Gastroesophageal sphincter (tissue), 4 donors: ENCODE data around the gene KCNMA1. TPM values are rescaled to one million over a fixed set of nuclear protein-coding genes. Genes with fewer than 3 reads are reported as not detected.
"Not testable (repeated sequence)": the region's sequence is repeated elsewhere in the genome, so short reads cannot be mapped to it uniquely, and the experiment has no call there.

Experiments used
- ATAC-seq: fragments of 150-250 bp; one replicate; pipeline ENCODE4 v1.9.1; 2016; ENCODE audit warnings: mild to moderate bottlenecking, moderate library complexity
- H3K27ac ChIP-seq, 4 donors: fragments of 200-600 bp; sonication (generic) in 3 of 4; 1 replicate in 3 of 4; 2 replicates in 1 of 4; pipeline ENCODE4 v1.5.1; 2016 to 2019
- H3K27me3 ChIP-seq: fragments of 200-600 bp; sonication (generic); one replicate; pipeline ENCODE4 v1.5.1; 2019
- H3K36me3 ChIP-seq, 2 donors: fragments of 200-600 bp; sonication (generic); one replicate each; pipeline ENCODE4 v1.5.1; 2019; ENCODE audit warnings: control low read depth in 1 of 2
- H3K4me1 ChIP-seq, 3 donors: fragments of 200-600 bp; sonication (generic); 1 replicate in 2 of 3; 2 replicates in 1 of 3; pipeline ENCODE4 v1.5.1; 2016 to 2019; ENCODE audit warnings: control low read depth in 2 of 3
- H3K4me3 ChIP-seq, 2 donors: fragments of 200-600 bp; sonication (generic); one replicate each; pipeline ENCODE4 v1.5.1; 2019; ENCODE audit warnings: mild to moderate bottlenecking in 1 of 2, moderate library complexity in 1 of 2
- H3K9me3 ChIP-seq, 3 donors: fragments of 200-600 bp; sonication (generic); one replicate each; pipeline ENCODE4 v1.5.1; 2017 to 2019; ENCODE audit warnings: control low read depth in 2 of 3
- EP300 ChIP-seq: sonication (generic); formaldehyde crosslinking; IDR thresholded peaks from one replicate; pipeline ENCODE4 v1.6.1; 2017; ENCODE audit warnings: antibody characterized with exemption, mild to moderate bottlenecking
- POLR2A ChIP-seq, 2 donors: fragments of 450-650 bp; IDR thresholded peaks; one replicate each; pipeline ENCODE4 v1.6.1; 2017; ENCODE audit warnings: antibody characterized with exemption in 2 of 2, mild to moderate bottlenecking in 2 of 2, moderate library complexity in 1 of 2
- POLR2AphosphoS5 ChIP-seq: sonication (generic); formaldehyde crosslinking; IDR thresholded peaks from one replicate; pipeline ENCODE4 v1.6.1; 2017; ENCODE audit warnings: antibody characterized with exemption
- WGBS, 2 donors: methylation state at CpG; one replicate each; pipeline ENCODE4 v1.1.5; 2018; ENCODE audit warnings: low coverage in 1 of 2; 5-methylcytosine and 5-hydroxymethylcytosine counted together
- total RNA-seq, 4 donors: library from RNA; depleted of rRNA; stranded (reverse); fragments of >200 nt; gene quantifications; one replicate each; pipeline ENCODE4 v1.1.0, GENCODE V29; 2016
- TF ChIP-seq, protein P1 (sequence below), 4 experiments: fragments of 200-600 bp in 2 of 4; fragments of 450-650 bp in 2 of 4; sonication (generic) in 1 of 4; IDR thresholded peaks; one replicate each; pipeline ENCODE4 v1.5.1; 2017 to 2019; ENCODE audit warnings: antibody characterized with exemption in 4 of 4, mild to moderate bottlenecking in 2 of 4, moderate library complexity in 2 of 4

The KCNMA1 gene
- total RNA-seq = 100 to 1,000 TPM; 168 to 389 (median 323) TPM

DNA sequence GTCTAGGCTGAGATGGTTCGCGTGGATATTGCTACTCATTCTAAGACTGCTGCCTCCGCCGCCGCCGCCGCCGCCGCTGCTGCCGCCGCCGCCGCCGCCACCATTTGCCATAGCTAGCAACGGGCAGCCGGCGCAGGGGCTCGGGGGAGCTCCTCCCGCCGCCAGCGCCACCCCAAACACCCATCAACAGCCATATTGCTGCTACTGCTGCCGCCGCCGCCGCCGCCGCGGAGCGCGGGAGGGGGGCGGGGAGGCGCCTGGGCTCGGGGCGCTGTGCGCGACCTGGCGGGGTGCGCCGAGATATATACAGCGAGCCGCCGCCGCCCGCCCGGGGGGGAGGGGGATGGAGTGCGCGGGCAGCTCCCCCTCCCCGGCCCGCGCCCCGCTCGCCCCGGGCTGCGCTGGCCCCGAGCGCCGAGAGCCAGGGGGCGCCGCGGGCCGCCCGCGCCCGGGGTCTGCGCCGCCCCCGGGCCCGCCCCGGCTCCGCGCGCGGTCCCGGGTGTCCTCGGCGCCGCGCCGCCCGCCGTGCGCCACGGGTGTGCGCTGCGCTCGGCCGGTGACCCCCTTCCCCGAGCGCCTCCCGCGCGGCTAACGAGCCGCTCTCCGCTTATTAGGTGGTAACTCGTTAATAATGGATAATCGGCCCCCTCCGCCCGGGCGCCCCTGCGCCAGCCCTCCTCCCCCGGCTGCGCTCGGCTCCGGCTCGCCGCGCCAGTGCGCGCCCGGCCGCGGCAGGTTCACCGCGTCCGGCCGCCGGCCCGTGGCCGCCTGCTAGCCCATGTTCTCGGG lies at the start of gene KCNMA1:
Gene KCNMA1 (minus strand): TSS at position 277 of the 789 bp plus-strand sequence.
- WGBS, 2 donors = 0% methylated on average over 9 of the region's 121 CpGs; no CpG with 5 or more reads in 1 of the 2 donors
- ATAC-seq = peak; percentile 56
- H3K27ac ChIP-seq = peak within 1 kb of the TSS; percentile 65 to 95 (median 92)
- H3K4me1 ChIP-seq = peaks cover 2 to 74% (median 26%) of the 10 kb centered on the region in 3 donors
- TF ChIP-seq, protein P1, sequence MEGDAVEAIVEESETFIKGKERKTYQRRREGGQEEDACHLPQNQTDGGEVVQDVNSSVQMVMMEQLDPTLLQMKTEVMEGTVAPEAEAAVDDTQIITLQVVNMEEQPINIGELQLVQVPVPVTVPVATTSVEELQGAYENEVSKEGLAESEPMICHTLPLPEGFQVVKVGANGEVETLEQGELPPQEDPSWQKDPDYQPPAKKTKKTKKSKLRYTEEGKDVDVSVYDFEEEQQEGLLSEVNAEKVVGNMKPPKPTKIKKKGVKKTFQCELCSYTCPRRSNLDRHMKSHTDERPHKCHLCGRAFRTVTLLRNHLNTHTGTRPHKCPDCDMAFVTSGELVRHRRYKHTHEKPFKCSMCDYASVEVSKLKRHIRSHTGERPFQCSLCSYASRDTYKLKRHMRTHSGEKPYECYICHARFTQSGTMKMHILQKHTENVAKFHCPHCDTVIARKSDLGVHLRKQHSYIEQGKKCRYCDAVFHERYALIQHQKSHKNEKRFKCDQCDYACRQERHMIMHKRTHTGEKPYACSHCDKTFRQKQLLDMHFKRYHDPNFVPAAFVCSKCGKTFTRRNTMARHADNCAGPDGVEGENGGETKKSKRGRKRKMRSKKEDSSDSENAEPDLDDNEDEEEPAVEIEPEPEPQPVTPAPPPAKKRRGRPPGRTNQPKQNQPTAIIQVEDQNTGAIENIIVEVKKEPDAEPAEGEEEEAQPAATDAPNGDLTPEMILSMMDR (IDR thresholded peaks at IDR 0.05) = peak in 3 of 4 experiments; percentile 23 to 30 (median 26)
- TF ChIP-seq POLR2A (IDR thresholded peaks at IDR 0.05) (peak; percentile 25 to 49), EP300 (no peak), POLR2AphosphoS5 (no peak)
- H3K4me3 ChIP-seq = peak within 1 kb of the TSS; percentile 81
- no peaks in the 10 kb centered on the region for H3K36me3 ChIP-seq
- no peaks in the 10 kb centered on the region for H3K9me3 ChIP-seq
- H3K27me3 ChIP-seq = peaks cover 35% of the 10 kb centered on the region

DNA sequence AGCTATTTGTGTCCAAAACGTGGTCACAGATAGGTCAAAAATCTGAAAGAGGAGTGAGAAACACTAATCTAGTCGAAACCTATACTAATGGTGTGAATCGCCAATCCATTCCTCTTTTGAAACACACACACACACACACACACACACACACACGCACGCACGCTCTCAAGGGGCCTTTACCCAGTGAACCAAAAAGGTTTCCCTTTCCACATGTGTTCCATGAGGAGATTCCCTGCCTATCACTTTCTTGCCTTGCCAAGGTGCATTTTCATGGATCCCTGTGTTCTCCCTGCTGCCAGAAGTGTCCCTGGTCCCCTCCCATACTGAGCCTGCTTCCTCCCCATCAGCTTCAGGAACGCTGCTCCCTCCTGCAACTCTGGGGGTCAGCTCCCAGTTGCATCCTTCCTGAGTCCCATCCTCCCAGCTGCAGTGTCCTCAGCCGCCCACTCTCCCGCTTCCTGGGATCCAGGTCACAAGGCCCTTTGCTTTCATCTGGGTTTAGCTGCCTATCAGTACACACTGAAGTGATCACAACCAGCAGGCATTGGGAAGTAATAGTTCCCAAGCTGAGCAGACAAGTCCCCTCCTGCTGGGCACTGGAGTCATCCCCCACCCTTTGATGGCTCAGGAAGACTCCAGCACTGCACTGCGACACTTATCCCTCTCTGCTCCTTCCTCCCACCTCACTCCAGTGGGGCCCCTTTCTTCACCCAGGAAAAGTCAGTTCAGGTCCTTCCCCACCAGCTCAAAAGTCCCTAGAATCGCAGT lies 49.2 kb upstream of the KCNMA1 start:
- no peaks in the 10 kb centered on the region for H3K4me1 ChIP-seq
- TF ChIP-seq, protein P1 (IDR thresholded peaks at IDR 0.05) = no peak
- no peak for TF ChIP-seq EP300
- TF ChIP-seq POLR2AphosphoS5 = no peak
- TF ChIP-seq POLR2A (IDR thresholded peaks at IDR 0.05) = no peak
- no peaks in the 10 kb centered on the region for H3K36me3 ChIP-seq
- WGBS, 2 donors = 81 to 97% methylated on average over 6 to 11 of the region's 11 CpGs
- ATAC-seq = no peak
- no peaks in the 10 kb centered on the region for H3K9me3 ChIP-seq
- H3K27me3 ChIP-seq = peaks cover 7% of the 10 kb centered on the region
- H3K4me3 ChIP-seq = no peak overlapping the region
- H3K27ac ChIP-seq = no peak overlapping the region

DNA sequence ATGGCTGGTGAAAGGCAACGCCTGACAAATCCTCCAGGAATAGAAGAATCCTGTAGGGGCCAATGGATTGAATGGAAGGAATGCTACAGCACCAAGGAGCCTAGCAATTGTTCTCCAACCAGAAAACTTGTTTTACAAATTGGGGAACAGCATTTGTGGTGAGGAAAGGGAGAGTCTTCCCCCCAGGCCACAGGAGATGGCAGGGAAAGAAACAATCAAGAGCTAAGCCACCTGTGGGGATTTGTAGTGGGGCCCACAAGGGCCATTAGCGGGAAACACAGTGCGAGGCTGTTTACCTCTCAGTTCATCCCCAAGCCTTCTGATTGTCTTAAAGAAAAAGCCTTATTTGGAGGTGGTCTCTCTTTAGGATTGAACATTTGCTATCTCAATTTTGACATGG lies 48.5 kb upstream of the KCNMA1 start:
- Histone ChIP-seq H3K9me3 (no peaks in the 10 kb centered on the region), H3K27ac (no peak overlapping the region), H3K4me3 (no peak overlapping the region), H3K4me1 (no peaks in the 10 kb centered on the region), H3K36me3 (no peaks in the 10 kb centered on the region), H3K27me3 (peaks cover 7% of the 10 kb centered on the region)
- WGBS, 2 donors = 52 to 89% methylated on average over 2 of the region's 3 CpGs
- no peak for ATAC-seq
- TF ChIP-seq, protein P1 (IDR thresholded peaks at IDR 0.05) = no peak
- TF ChIP-seq EP300 (no peak), POLR2A (IDR thresholded peaks at IDR 0.05) (no peak), POLR2AphosphoS5 (no peak)

DNA sequence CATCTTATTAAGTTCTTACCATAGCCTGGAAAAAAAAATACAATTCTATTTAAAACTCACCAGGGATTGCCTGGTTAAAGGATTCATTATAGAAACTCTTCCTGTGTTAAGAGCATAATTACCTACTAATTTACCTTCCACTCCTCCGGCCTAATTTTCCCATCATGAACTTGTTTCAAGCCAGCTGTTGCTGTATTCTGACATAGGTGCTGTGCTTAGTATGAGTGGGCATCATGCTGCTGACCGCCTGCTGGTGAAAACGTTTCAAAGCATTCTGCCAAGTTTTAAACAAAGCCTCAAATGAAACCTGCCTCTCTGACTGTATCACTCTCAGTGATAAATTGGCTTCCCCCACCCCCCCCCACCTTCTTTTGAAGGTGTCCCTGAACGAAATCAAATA lies 47.8 kb upstream of the KCNMA1 start:
- Histone ChIP-seq H3K9me3 (no peaks in the 10 kb centered on the region), H3K4me1 (no peaks in the 10 kb centered on the region), H3K4me3 (no peak overlapping the region), H3K27ac (no peak overlapping the region), H3K36me3 (no peaks in the 10 kb centered on the region), H3K27me3 (peaks cover 7% of the 10 kb centered on the region)
- WGBS, 2 donors = 43 to 67% methylated on average over 1 to 4 of the region's 4 CpGs
- TF ChIP-seq POLR2AphosphoS5 (no peak), EP300 (no peak), POLR2A (IDR thresholded peaks at IDR 0.05) (no peak)
- TF ChIP-seq, protein P1 (IDR thresholded peaks at IDR 0.05) = no peak
- ATAC-seq = no peak

DNA sequence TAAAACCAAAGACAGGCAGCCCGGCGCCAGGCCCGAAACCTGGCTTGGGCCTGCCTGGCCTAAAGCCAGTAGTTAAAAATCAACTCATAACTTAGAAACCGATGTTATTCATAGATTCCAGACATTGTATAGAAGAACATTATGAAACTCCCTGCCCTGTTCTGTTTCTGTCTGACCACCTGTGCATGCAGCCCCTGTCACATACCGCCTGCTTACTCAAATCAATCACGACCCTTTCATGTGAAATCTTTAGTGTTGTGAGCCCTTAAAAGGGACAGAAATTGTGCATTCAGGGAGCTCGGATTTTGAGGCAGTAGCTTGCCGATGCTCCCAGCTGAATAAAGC lies 45.5 kb upstream of the KCNMA1 start:
- WGBS, 2 donors = 86 to 89% methylated on average over 7 to 8 of the region's 8 CpGs
- not testable (repeated sequence) for ATAC-seq, H3K27me3 ChIP-seq

More for the DNA sequence above, 45.5 kb upstream of the KCNMA1 start:
- not testable (repeated sequence) for H3K27ac ChIP-seq, H3K4me1 ChIP-seq, H3K36me3 ChIP-seq, H3K4me3 ChIP-seq, H3K9me3 ChIP-seq
